Measurements from ENCODE around the gene ZMIZ1. TPM values are rescaled to one million over a fixed set of nuclear protein-coding genes. Genes with fewer than 3 reads are reported as not detected.

ZMIZ1 gene
- total and polyA plus RNA-seq, 4 donors: 3.9 to 19.1 (median 9.8) TPM

- no peak overlapping the region for H3K27ac ChIP-seq (ENCODE audit: low read depth in 1 of 2, low read length in 2 of 2)
- H3K27me3 ChIP-seq (ENCODE audit: control insufficient read depth in 4 of 4, insufficient read depth in 4 of 4, low read length in 3 of 4): no peaks in the 10 kb centered on the region
- H3K36me3 ChIP-seq (ENCODE audit: control insufficient read depth in 4 of 4, insufficient read depth in 3 of 4, low read depth in 1 of 4, low read length in 3 of 4): no peaks in the 10 kb centered on the region
- no peaks in the 10 kb centered on the region for H3K9me3 ChIP-seq (ENCODE audit: control insufficient read depth in 4 of 4, low read length in 3 of 4)
- TF ChIP-seq TAF1 (conservative IDR thresholded peaks at IDR 0.05) (no peak), FOXA1 (IDR thresholded peaks at IDR 0.05) (no peak), GABPA (IDR thresholded peaks at IDR 0.05 in 1 of 2, conservative IDR thresholded peaks at IDR 0.05 in 1 of 2) (no peak), HNF4G (IDR thresholded peaks at IDR 0.05) (no peak), RAD21 (IDR thresholded peaks at IDR 0.05) (no peak), SP1 (IDR thresholded peaks at IDR 0.05) (no peak), REST (IDR thresholded peaks at IDR 0.05) (no peak)
- no peak overlapping the region for H3K4me3 ChIP-seq (ENCODE audit: low read depth in 1 of 3, low read length in 3 of 3)
- H3K4me1 ChIP-seq (ENCODE audit: control insufficient read depth in 4 of 4, insufficient read depth in 4 of 4, low read length in 3 of 4): peaks cover 26 to 67% (median 52%) of the 10 kb centered on the region in 4 donors
- no peak for DNase-seq (ENCODE audit: low spot score)
- WGBS: 94% methylated on average over 9 of the region's 9 CpGs
- no peak overlapping the region for H3K9ac ChIP-seq (ENCODE audit: low read depth in 1 of 2, low read length in 2 of 2)
Measured at GRCh38 chr10:79021331-79021907, 47.3 kb upstream of the ZMIZ1 start.

- H3K27ac ChIP-seq (ENCODE audit: low read depth in 1 of 2, low read length in 2 of 2): no peak overlapping the region
- TF ChIP-seq REST (IDR thresholded peaks at IDR 0.05): no peak
- TF ChIP-seq RXRA (IDR thresholded peaks at IDR 0.05): no peak
- TF ChIP-seq TAF1 (conservative IDR thresholded peaks at IDR 0.05): no peak
- no peak for TF ChIP-seq GABPA (IDR thresholded peaks at IDR 0.05 in 1 of 2, conservative IDR thresholded peaks at IDR 0.05 in 1 of 2)
- TF ChIP-seq ATF3 (IDR thresholded peaks at IDR 0.05): no peak
- TF ChIP-seq YY1 (IDR thresholded peaks at IDR 0.05): no peak
- TF ChIP-seq SP1 (IDR thresholded peaks at IDR 0.05): no peak
- no peak for DNase-seq (ENCODE audit: low spot score)
- H3K4me1 ChIP-seq (ENCODE audit: control insufficient read depth in 4 of 4, insufficient read depth in 4 of 4, low read length in 3 of 4): peaks cover 26 to 67% (median 52%) of the 10 kb centered on the region in 4 donors
- no peaks in the 10 kb centered on the region for H3K27me3 ChIP-seq (ENCODE audit: control insufficient read depth in 4 of 4, insufficient read depth in 4 of 4, low read length in 3 of 4)
- 95% methylated on average over 10 of the region's 10 CpGs for WGBS
- H3K9ac ChIP-seq (ENCODE audit: low read depth in 1 of 2, low read length in 2 of 2): no peak overlapping the region
- H3K36me3 ChIP-seq (ENCODE audit: control insufficient read depth in 4 of 4, insufficient read depth in 3 of 4, low read depth in 1 of 4, low read length in 3 of 4): no peaks in the 10 kb centered on the region
- no peak overlapping the region for H3K4me3 ChIP-seq (ENCODE audit: low read depth in 1 of 3, low read length in 3 of 3)
- no peaks in the 10 kb centered on the region for H3K9me3 ChIP-seq (ENCODE audit: control insufficient read depth in 4 of 4, low read length in 3 of 4)
Measured at GRCh38 chr10:79021948-79022499, 46.7 kb upstream of the ZMIZ1 start.
